GM12878 (cell line): ENCODE data around the gene TLE7. TPM values are rescaled to one million over a fixed set of nuclear protein-coding genes. Genes with fewer than 3 reads are reported as not detected.

Experiments
- ATAC-seq: fragments of 200-7000 bp; cut with Tn5 transposase; 3 replicates; pipeline ENCODE4 v1.9.1; 2020; ENCODE audit warnings: mild to moderate bottlenecking, moderate library complexity
- BruUV-seq: library from RNA; stranded (reverse); fragments of 400-500 nt; replicated peaks from 2 replicates; lab custom pipeline; 2021; lab: Mats Ljungman, UMichigan
- CTCF ChIA-PET: fragments of 300-600 bp; sonication (Branson Sonifier 250); formaldehyde crosslinking; extraction: SDS; loops from one replicate; lab custom pipeline; 2021; ENCODE audit warnings: inconsistent platforms; lab: Yijun Ruan, JAX
- POLR2A ChIA-PET: fragments of 350-600 bp; formaldehyde crosslinking; extraction: SDS; loops from one replicate; lab custom pipeline; 2021; ENCODE audit warnings: inconsistent platforms; lab: Charles Lee
- RAD21 ChIA-PET: fragments of 300-600 bp; sonication (Branson Sonifier 250); formaldehyde crosslinking; loops from one replicate; lab custom pipeline; 2023; ENCODE audit warnings: antibody characterized with exemption; ENCODE audit not compliant: unreplicated experiment; lab: Charles Lee
- SMC1A ChIA-PET: fragments of 300-600 bp; sonication (Branson Sonifier 250); formaldehyde crosslinking; loops from one replicate; lab custom pipeline; 2023; ENCODE audit not compliant: unreplicated experiment, uncharacterized antibody; lab: Charles Lee
- DNase-seq: peaks from one replicate; pipeline ENCODE4 v3.0.0-alpha.2; 2011; ENCODE audit warnings: low read depth, low spot score
- FAIRE-seq: peaks from 3 replicates; lab custom pipeline; 2011; peaks lifted over from hg19 to GRCh38; lab: Jason Lieb, UNC
- H2AFZ ChIP-seq: 2 replicates; pipeline ENCODE4 v1.6.0; 2011; ENCODE audit warnings: low read depth, low read length, control low read depth; ENCODE audit not compliant: control insufficient read depth
- H3K27ac ChIP-seq: 2 replicates; pipeline ENCODE4 v1.5.1; 2011; ENCODE audit warnings: control low read depth; ENCODE audit not compliant: control insufficient read depth, insufficient read depth
- H3K27me3 ChIP-seq, 2 experiments: replicated peaks in 1 of 2; 2 replicates each; pipeline versions ENCODE4 v1.6.0 to v1.6.1; 2011; ENCODE audit warnings: low read length in 1 of 2; ENCODE audit not compliant: control insufficient read depth in 2 of 2, insufficient read depth in 2 of 2
- H3K36me3 ChIP-seq, 2 experiments: 2 replicates each; pipeline ENCODE4 v1.5.1; 2011; ENCODE audit warnings: low read length in 1 of 2; ENCODE audit not compliant: control insufficient read depth in 2 of 2, insufficient read depth in 2 of 2
- H3K4me1 ChIP-seq: 2 replicates; pipeline ENCODE4 v1.6.1; 2011; ENCODE audit warnings: mild to moderate bottlenecking, low read length, moderate library complexity, mixed read lengths; ENCODE audit not compliant: control insufficient read depth, insufficient read depth
- H3K4me2 ChIP-seq: 2 replicates; pipeline ENCODE4 v1.6.0; 2011; ENCODE audit warnings: control low read depth; ENCODE audit not compliant: control insufficient read depth, insufficient read depth
- H3K4me3 ChIP-seq: fragments of 200-600 bp; sonication (generic); 2 replicates; pipeline ENCODE4 v1.5.1; 2016
- H3K79me2 ChIP-seq: 2 replicates; pipeline ENCODE4 v1.6.0; 2011; ENCODE audit warnings: low read length; ENCODE audit not compliant: control insufficient read depth, insufficient read depth
- H3K9ac ChIP-seq: 2 replicates; pipeline ENCODE4 v1.8.0; 2011; ENCODE audit warnings: low read length, control low read depth, mixed read lengths; ENCODE audit not compliant: control insufficient read depth, insufficient read depth
- H3K9me3 ChIP-seq: replicated peaks from 3 replicates; pipeline ENCODE4 v1.5.1; 2011; ENCODE audit warnings: mild to moderate bottlenecking, low read length; ENCODE audit not compliant: control insufficient read depth, insufficient read depth
- H4K20me1 ChIP-seq: 2 replicates; pipeline ENCODE4 v1.6.0; 2011; ENCODE audit not compliant: control insufficient read depth, insufficient read depth
- IRF3 ChIP-seq: fragments of 450-650 bp; IDR thresholded peaks from 2 replicates; pipeline ENCODE4 v1.6.1; 2014; ENCODE audit warnings: mild to moderate bottlenecking
- JUNB ChIP-seq: IDR thresholded peaks from 2 replicates; pipeline ENCODE4 v1.6.1; 2016; ENCODE audit warnings: antibody characterized with exemption, mild to moderate bottlenecking
- NR2C1 ChIP-seq: fragments of 450-650 bp; IDR thresholded peaks from 2 replicates; pipeline ENCODE4 v1.6.1; 2017; ENCODE audit warnings: antibody characterized with exemption, mild to moderate bottlenecking, moderate library complexity
- SMAD1 ChIP-seq: fragments of 450-650 bp; IDR thresholded peaks from 2 replicates; pipeline ENCODE4 v1.6.1; 2018; ENCODE audit warnings: mild to moderate bottlenecking, low read depth; ENCODE audit not compliant: partially characterized antibody
- SMARCA5 ChIP-seq: fragments of 450-650 bp; IDR thresholded peaks from 2 replicates; pipeline ENCODE4 v1.6.1; 2017; ENCODE audit warnings: mild to moderate bottlenecking
- TARDBP ChIP-seq: IDR thresholded peaks from 2 replicates; pipeline ENCODE4 v1.6.1; 2016; ENCODE audit warnings: borderline replicate concordance
- TCF3 ChIP-seq: IDR thresholded peaks from 2 replicates; pipeline ENCODE4 v1.6.1; 2012; ENCODE audit warnings: low read depth, mild to moderate bottlenecking, low read length, borderline replicate concordance; ENCODE audit not compliant: insufficient read depth
- WRNIP1 ChIP-seq: IDR thresholded peaks from 2 replicates; pipeline ENCODE4 v1.6.1; 2011; ENCODE audit warnings: low read depth, low read length, improper control_type of control experiment, borderline replicate concordance
- ZBTB4 ChIP-seq: fragments of 450-650 bp; formaldehyde crosslinking; IDR thresholded peaks from 2 replicates; pipeline ENCODE4 v1.4.0; 2022; ENCODE audit warnings: mild to moderate bottlenecking, moderate library complexity
- ZSCAN29 ChIP-seq: fragments of 450-650 bp; IDR thresholded peaks from 2 replicates; pipeline ENCODE4 v1.6.1; 2017; ENCODE audit warnings: mild to moderate bottlenecking, moderate library complexity
- WGBS: methylation state at CpG from one replicate; pipeline ENCODE4 v1.1.6; 2016; ENCODE audit warnings: low lambda C conversion rate; ENCODE audit not compliant: insufficient replicate concordance, insufficient coverage; ENCODE audit errors: missing lambda C conversion rate; 5-methylcytosine and 5-hydroxymethylcytosine counted together
- in situ Hi-C: fragments of 300-500 bp; cut with MboI; formaldehyde crosslinking; loops from 9 replicates; pipeline ENCODE4 v1.14.3; 2018; ENCODE audit warnings: mixed read lengths
- intact Hi-C: fragments of 100-400 bp; cut with micrococcal nuclease; formaldehyde crosslinking; loops from one replicate; pipeline ENCODE4 v1.14.2; 2022; ENCODE audit not compliant: unreplicated experiment
- polyA plus RNA-seq, 11 experiments: library from polyadenylated mRNA; depleted of rRNA in 4 of 11; unstranded in 6 of 11; stranded (reverse) in 5 of 11; fragments of >200 nt; fragmentation: Nextera tagmentation in 4 of 11; fragmentation: Illumina TruSeq in 1 of 11; extraction: Ambion mirVana in 4 of 11; extraction: Trizol in 1 of 11; gene quantifications; 1 replicate in 1 of 11; 2 replicates in 10 of 11; pipeline versions ENCODE4 v1.2.1 to v1.2.3, GENCODE V29; 2011 to 2016; ENCODE audit warnings: inconsistent platforms in 2 of 11, missing spikeins in 2 of 11, low read depth in 1 of 11
- total RNA-seq, 4 experiments: library from RNA; depleted of rRNA in 3 of 4; stranded (reverse); fragments of >200 nt in 3 of 4; fragmentation: Illumina TruSeq in 1 of 4; extraction: Trizol in 1 of 4; gene quantifications; 2 replicates each; pipeline versions ENCODE4 v1.2.1 to v1.2.3, GENCODE V29; 2013 to 2021
- TF ChIP-seq, protein P1 (sequence below): fragments of 450-650 bp; formaldehyde crosslinking; IDR thresholded peaks from 2 replicates; pipeline ENCODE4 v1.4.0; 2020; ENCODE audit warnings: mild to moderate bottlenecking, moderate library complexity

Gene TLE7
- total and polyA plus RNA-seq, 10 of the 15 experiments (the other 5 are each of a cell fraction or from before 2014, with no cell fraction given) = not detected

- TF ChIP-seq TARDBP = no peak
- TF ChIP-seq SMARCA5 = no peak
- TF ChIP-seq ZSCAN29 = no peak
Measured at GRCh38 chr16:71383054-71383773, 58.6 kb downstream of the TLE7 start (continued).

GRCh38 chr16:71380831-71381230 is 61.0 kb downstream of the TLE7 start:
- Histone ChIP-seq H3K9ac (no peak overlapping the region), H3K27ac (no peak overlapping the region), H3K79me2 (no peaks in the 10 kb centered on the region), H2AFZ (no peak overlapping the region), H3K36me3 (no peaks in the 10 kb centered on the region), H3K27me3 (no peaks in the 10 kb centered on the region; a peak in 2 of 4 replicates), H3K4me2 (no peak overlapping the region), H3K4me3 (no peak overlapping the region), H4K20me1 (no peaks in the 10 kb centered on the region), H3K9me3 (no peaks in the 10 kb centered on the region), H3K4me1 (no peaks in the 10 kb centered on the region)
- ChIA-PET CTCF (no interaction called here), POLR2A (no interaction called here), RAD21 (no interaction called here), SMC1A (no interaction called here)
- ATAC-seq (no peak), DNase-seq (no peak), FAIRE-seq (no peak)
- in situ Hi-C loops = no loop called here
- intact Hi-C loops = no loop called here
- WGBS = 33% methylated on average over 6 of the region's 6 CpGs
- BruUV-seq = no TSS peak
- TF ChIP-seq, protein P1, sequence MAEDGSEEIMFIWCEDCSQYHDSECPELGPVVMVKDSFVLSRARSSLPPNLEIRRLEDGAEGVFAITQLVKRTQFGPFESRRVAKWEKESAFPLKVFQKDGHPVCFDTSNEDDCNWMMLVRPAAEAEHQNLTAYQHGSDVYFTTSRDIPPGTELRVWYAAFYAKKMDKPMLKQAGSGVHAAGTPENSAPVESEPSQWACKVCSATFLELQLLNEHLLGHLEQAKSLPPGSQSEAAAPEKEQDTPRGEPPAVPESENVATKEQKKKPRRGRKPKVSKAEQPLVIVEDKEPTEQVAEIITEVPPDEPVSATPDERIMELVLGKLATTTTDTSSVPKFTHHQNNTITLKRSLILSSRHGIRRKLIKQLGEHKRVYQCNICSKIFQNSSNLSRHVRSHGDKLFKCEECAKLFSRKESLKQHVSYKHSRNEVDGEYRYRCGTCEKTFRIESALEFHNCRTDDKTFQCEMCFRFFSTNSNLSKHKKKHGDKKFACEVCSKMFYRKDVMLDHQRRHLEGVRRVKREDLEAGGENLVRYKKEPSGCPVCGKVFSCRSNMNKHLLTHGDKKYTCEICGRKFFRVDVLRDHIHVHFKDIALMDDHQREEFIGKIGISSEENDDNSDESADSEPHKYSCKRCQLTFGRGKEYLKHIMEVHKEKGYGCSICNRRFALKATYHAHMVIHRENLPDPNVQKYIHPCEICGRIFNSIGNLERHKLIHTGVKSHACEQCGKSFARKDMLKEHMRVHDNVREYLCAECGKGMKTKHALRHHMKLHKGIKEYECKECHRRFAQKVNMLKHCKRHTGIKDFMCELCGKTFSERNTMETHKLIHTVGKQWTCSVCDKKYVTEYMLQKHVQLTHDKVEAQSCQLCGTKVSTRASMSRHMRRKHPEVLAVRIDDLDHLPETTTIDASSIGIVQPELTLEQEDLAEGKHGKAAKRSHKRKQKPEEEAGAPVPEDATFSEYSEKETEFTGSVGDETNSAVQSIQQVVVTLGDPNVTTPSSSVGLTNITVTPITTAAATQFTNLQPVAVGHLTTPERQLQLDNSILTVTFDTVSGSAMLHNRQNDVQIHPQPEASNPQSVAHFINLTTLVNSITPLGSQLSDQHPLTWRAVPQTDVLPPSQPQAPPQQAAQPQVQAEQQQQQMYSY (CRISPR knock-in tag) = no peak
- TF ChIP-seq TCF3 (no peak), SMAD1 (no peak), NR2C1 (no peak), IRF3 (no peak), ZBTB4 (CRISPR knock-in tag) (no peak), JUNB (no peak), WRNIP1 (no peak)
